K562 (cell line): ENCODE data around the gene ESPN. TPM values are rescaled to one million over a fixed set of nuclear protein-coding genes. Genes with fewer than 3 reads are reported as not detected.

Source experiments
- ATAC-seq: fragments of 200-7000 bp; cut with Tn5 transposase; 3 replicates; pipeline ENCODE4 v1.9.1; 2020; ENCODE audit warnings: moderate library complexity
- BruUV-seq: library from RNA; stranded (reverse); fragments of 400-500 nt; replicated peaks from 2 replicates; lab custom pipeline; 2021; lab: Mats Ljungman, UMichigan
- CTCF ChIA-PET: fragments of 300-600 bp; formaldehyde crosslinking; extraction: SDS; loops from one replicate; lab custom pipeline; 2021; ENCODE audit warnings: low intra/inter-chr PET ratio; lab: Yijun Ruan, JAX
- POLR2A ChIA-PET: fragments of 300-600, 350-650 bp; sonication (Branson Sonifier 250); formaldehyde crosslinking; extraction: SDS; loops from one replicate; lab custom pipeline; 2021; ENCODE audit warnings: antibody characterized with exemption, inconsistent platforms; lab: Yijun Ruan, JAX
- DNase-seq, 4 experiments: peaks; one replicate each; pipeline versions ENCODE4 v3.0.0 to v3.0.0-alpha.2; 2011 to 2018; ENCODE audit warnings: low spot score in 3 of 4, mixed read lengths in 3 of 4; ENCODE audit errors: extremely low read depth in 1 of 4
- FAIRE-seq: peaks from 2 replicates; lab custom pipeline; 2011; peaks lifted over from hg19 to GRCh38; lab: Jason Lieb, UNC
- H2AFZ ChIP-seq: 2 replicates; pipeline ENCODE4 v1.6.0; 2011; ENCODE audit warnings: low read depth, low read length, control low read depth, inconsistent platforms
- H3K27ac ChIP-seq: fragments of 200-600 bp; 3 replicates; pipeline ENCODE4 v1.8.0; 2011; ENCODE audit warnings: low read depth, mild to moderate bottlenecking, control low read depth, inconsistent platforms, low read length, moderate library complexity, mixed read lengths; ENCODE audit errors: extremely low read depth
- H3K27me3 ChIP-seq, 2 experiments: fragments of 300-600 bp in 1 of 2; 2 replicates in 1 of 2; 3 replicates in 1 of 2; pipeline versions ENCODE4 v1.6.0 to v1.8.0; 2011; ENCODE audit warnings: inconsistent platforms in 2 of 2, low read length in 2 of 2, mild to moderate bottlenecking in 1 of 2, mixed read lengths in 1 of 2, moderate library complexity in 1 of 2; ENCODE audit not compliant: control insufficient read depth in 2 of 2, insufficient read depth in 2 of 2
- H3K36me3 ChIP-seq: fragments of 300-600 bp; 3 replicates; pipeline ENCODE4 v1.8.0; 2011; ENCODE audit warnings: mild to moderate bottlenecking, low read length, inconsistent platforms; ENCODE audit not compliant: control insufficient read depth, insufficient read depth
- H3K4me1 ChIP-seq, 2 experiments: fragments of 200-600 bp in 1 of 2; replicated peaks in 1 of 2; 2 replicates in 1 of 2; 3 replicates in 1 of 2; pipeline versions ENCODE4 v1.5.1 to v1.8.0; 2011; ENCODE audit warnings: inconsistent platforms in 2 of 2, low read length in 2 of 2, mild to moderate bottlenecking in 1 of 2, mixed read lengths in 1 of 2, moderate library complexity in 1 of 2; ENCODE audit not compliant: control insufficient read depth in 2 of 2, insufficient read depth in 2 of 2
- H3K4me2 ChIP-seq: 2 replicates; pipeline ENCODE4 v1.6.1; 2011; ENCODE audit warnings: low read length, control low read depth, inconsistent platforms, mixed read lengths; ENCODE audit not compliant: insufficient read depth
- H3K4me3 ChIP-seq: fragments of 200-600 bp; sonication (generic), shearing (Covaris generic); 2 replicates; pipeline ENCODE4 v1.5.1; 2016; ENCODE audit warnings: control low read depth, inconsistent platforms
- H3K79me2 ChIP-seq: fragments of 200-600 bp; 3 replicates; pipeline ENCODE4 v1.8.0; 2011; ENCODE audit warnings: low read length, inconsistent platforms; ENCODE audit not compliant: control insufficient read depth, insufficient read depth
- H3K9ac ChIP-seq, 2 experiments: 2 replicates each; pipeline versions ENCODE4 v1.6.0 to v1.6.1; 2011; ENCODE audit warnings: low read depth in 2 of 2, low read length in 2 of 2, control low read depth in 1 of 2, inconsistent platforms in 1 of 2, mild to moderate bottlenecking in 1 of 2, mixed read lengths in 1 of 2; ENCODE audit not compliant: insufficient read depth in 1 of 2
- H3K9me1 ChIP-seq: one replicate; pipeline ENCODE4 v1.6.0; 2011; ENCODE audit warnings: inconsistent platforms, mild to moderate bottlenecking, low read length, moderate library complexity; ENCODE audit not compliant: control insufficient read depth, insufficient read depth
- H3K9me3 ChIP-seq: replicated peaks from 2 replicates; pipeline ENCODE4 v1.5.1; 2011; ENCODE audit warnings: low read depth, low read length, inconsistent platforms; ENCODE audit not compliant: control insufficient read depth, insufficient read depth
- H4K20me1 ChIP-seq: replicated peaks from 2 replicates; pipeline ENCODE4 v1.6.1; 2011; ENCODE audit warnings: low read length, inconsistent platforms, mixed read lengths; ENCODE audit not compliant: control insufficient read depth, insufficient read depth
- BCOR ChIP-seq: fragments of 450-650 bp; IDR thresholded peaks from 2 replicates; pipeline ENCODE4 v1.6.1; 2016
- CBX3 ChIP-seq, 2 experiments: IDR thresholded peaks; 1 replicate in 1 of 2; 2 replicates in 1 of 2; pipeline ENCODE4 v1.6.1; 2012; ENCODE audit warnings: inconsistent platforms in 2 of 2, low read length in 2 of 2, borderline replicate concordance in 1 of 2, control low read depth in 1 of 2
- KAT7 ChIP-seq: sonication (generic); formaldehyde crosslinking; IDR thresholded peaks from 2 replicates; pipeline ENCODE4 v1.8.0; 2022; ENCODE audit warnings: missing genetic modification reagents, mild to moderate bottlenecking, borderline replicate concordance
- KDM1A ChIP-seq, 2 experiments: fragments of 450-650 bp; IDR thresholded peaks; 2 replicates each; pipeline ENCODE4 v1.6.1; 2016; ENCODE audit warnings: mild to moderate bottlenecking in 2 of 2
- KHSRP ChIP-seq: fragments of 450-650 bp; IDR thresholded peaks from 2 replicates; pipeline ENCODE4 v1.6.1; 2017
- PCBP2 ChIP-seq: fragments of 200-400 bp; formaldehyde crosslinking; IDR thresholded peaks from 2 replicates; pipeline ENCODE4 v1.6.1; 2018; ENCODE audit warnings: low read length, low read depth, mild to moderate bottlenecking, moderate library complexity; ENCODE audit not compliant: poor library complexity, severe bottlenecking
- POLR2AphosphoS2 ChIP-seq: IDR thresholded peaks from 2 replicates; pipeline ENCODE4 v1.6.1; 2012; ENCODE audit warnings: low read length, improper control_type of control experiment
- PTBP1 ChIP-seq: fragments of 200-400 bp; formaldehyde crosslinking; IDR thresholded peaks from 2 replicates; pipeline ENCODE4 v1.6.1; 2017; ENCODE audit warnings: low read depth, low read length
- RBFOX2 ChIP-seq: fragments of 200-400 bp; formaldehyde crosslinking; IDR thresholded peaks from 2 replicates; pipeline ENCODE4 v1.6.1; 2017; ENCODE audit warnings: low read depth, mild to moderate bottlenecking, low read length, moderate library complexity
- SAFB2 ChIP-seq: fragments of 200-400 bp; formaldehyde crosslinking; IDR thresholded peaks from 2 replicates; pipeline ENCODE4 v1.6.1; 2018; ENCODE audit warnings: borderline replicate concordance, low read length, low read depth, moderate library complexity; ENCODE audit not compliant: severe bottlenecking
- TRIM28 ChIP-seq: fragments of 450-650 bp; IDR thresholded peaks from 2 replicates; pipeline ENCODE4 v1.6.1; 2017
- ZKSCAN3 ChIP-seq: fragments of 250-450 bp; sonication (Bioruptor Pico); IDR thresholded peaks from 2 replicates; pipeline ENCODE4 v1.4.0; 2020
- ZNF23 ChIP-seq: fragments of 250-450 bp; sonication (Bioruptor Pico); IDR thresholded peaks from 2 replicates; pipeline ENCODE4 v1.4.0; 2020; ENCODE audit warnings: mild to moderate bottlenecking
- ZNF695 ChIP-seq: fragments of 450-650 bp; formaldehyde crosslinking; IDR thresholded peaks from 2 replicates; pipeline ENCODE4 v1.4.0; 2020; ENCODE audit warnings: mild to moderate bottlenecking, moderate library complexity
- WGBS: fragments of 100-300 bp; shearing (Covaris generic); methylation state at CpG from one replicate; pipeline ENCODE4 v1.1.6; 2016; ENCODE audit warnings: low coverage, mixed read lengths; ENCODE audit not compliant: insufficient coverage; ENCODE audit errors: missing lambda C conversion rate; 5-methylcytosine and 5-hydroxymethylcytosine counted together
- in situ Hi-C: fragments of 300-500 bp; cut with MboI; formaldehyde crosslinking; loops from 4 replicates; pipeline ENCODE4 v1.15.0; 2018; ENCODE audit warnings: inconsistent platforms, mixed read lengths
- intact Hi-C: fragments of 100-400 bp; cut with micrococcal nuclease; formaldehyde crosslinking; loops from 2 replicates; pipeline ENCODE4 v1.14.2; 2022
- polyA plus RNA-seq, 8 experiments: library from polyadenylated mRNA; depleted of rRNA in 4 of 8; stranded (reverse) in 5 of 8; unstranded in 3 of 8; fragments of >200 nt; fragmentation: Nextera tagmentation in 2 of 8; fragmentation: Illumina TruSeq in 1 of 8; extraction: Ambion mirVana in 2 of 8; extraction: Trizol in 1 of 8; gene quantifications; 2 replicates each; pipeline versions ENCODE4 v1.2.1 to v1.2.3, GENCODE V29; 2011 to 2014; ENCODE audit warnings: inconsistent platforms in 1 of 8, missing spikeins in 1 of 8
- total RNA-seq, 7 experiments: library from RNA; depleted of rRNA in 6 of 7; stranded (reverse); fragments of >200 nt in 6 of 7; fragmentation: Illumina TruSeq in 2 of 7; extraction: Trizol in 2 of 7; gene quantifications; 2 replicates each; pipeline versions ENCODE4 v1.2.1 to v1.2.3, GENCODE V29; 2011 to 2021; ENCODE audit warnings: low replicate concordance in 1 of 7
- TF ChIP-seq, protein P1 (sequence below): fragments of 250-450 bp; sonication (Bioruptor Pico); IDR thresholded peaks from 2 replicates; pipeline ENCODE4 v1.8.0; 2021; ENCODE audit warnings: borderline replicate concordance, mild to moderate bottlenecking, moderate library complexity; ENCODE audit not compliant: poor library complexity, severe bottlenecking
- TF ChIP-seq, protein P2 (sequence below): sonication (generic); formaldehyde crosslinking; IDR thresholded peaks from 2 replicates; pipeline ENCODE4 v1.8.0; 2022; ENCODE audit warnings: mild to moderate bottlenecking, missing genetic modification reagents
- TF ChIP-seq, protein P3 (sequence below): sonication (generic); formaldehyde crosslinking; IDR thresholded peaks from 2 replicates; pipeline ENCODE4 v1.9.0; 2022; ENCODE audit warnings: mild to moderate bottlenecking, missing genetic modification reagents
- TF ChIP-seq, protein P4 (sequence below), 2 experiments: fragments of 250-450 bp in 1 of 2; fragments of 450-650 bp in 1 of 2; sonication (Bioruptor Pico) in 1 of 2; IDR thresholded peaks; 2 replicates each; pipeline versions ENCODE4 v1.6.1 to v1.8.0; 2016 to 2021; ENCODE audit warnings: mild to moderate bottlenecking in 2 of 2, moderate library complexity in 2 of 2, missing compliant biosample characterization in 1 of 2, missing genetic modification characterization in 1 of 2

The ESPN gene
- total and polyA plus RNA-seq, 9 of the 15 experiments (the other 6 are each of a cell fraction or from before 2014, with no cell fraction given) = 0.07 to 1.2 (median 0.45) TPM; not detected in 3

DNA sequence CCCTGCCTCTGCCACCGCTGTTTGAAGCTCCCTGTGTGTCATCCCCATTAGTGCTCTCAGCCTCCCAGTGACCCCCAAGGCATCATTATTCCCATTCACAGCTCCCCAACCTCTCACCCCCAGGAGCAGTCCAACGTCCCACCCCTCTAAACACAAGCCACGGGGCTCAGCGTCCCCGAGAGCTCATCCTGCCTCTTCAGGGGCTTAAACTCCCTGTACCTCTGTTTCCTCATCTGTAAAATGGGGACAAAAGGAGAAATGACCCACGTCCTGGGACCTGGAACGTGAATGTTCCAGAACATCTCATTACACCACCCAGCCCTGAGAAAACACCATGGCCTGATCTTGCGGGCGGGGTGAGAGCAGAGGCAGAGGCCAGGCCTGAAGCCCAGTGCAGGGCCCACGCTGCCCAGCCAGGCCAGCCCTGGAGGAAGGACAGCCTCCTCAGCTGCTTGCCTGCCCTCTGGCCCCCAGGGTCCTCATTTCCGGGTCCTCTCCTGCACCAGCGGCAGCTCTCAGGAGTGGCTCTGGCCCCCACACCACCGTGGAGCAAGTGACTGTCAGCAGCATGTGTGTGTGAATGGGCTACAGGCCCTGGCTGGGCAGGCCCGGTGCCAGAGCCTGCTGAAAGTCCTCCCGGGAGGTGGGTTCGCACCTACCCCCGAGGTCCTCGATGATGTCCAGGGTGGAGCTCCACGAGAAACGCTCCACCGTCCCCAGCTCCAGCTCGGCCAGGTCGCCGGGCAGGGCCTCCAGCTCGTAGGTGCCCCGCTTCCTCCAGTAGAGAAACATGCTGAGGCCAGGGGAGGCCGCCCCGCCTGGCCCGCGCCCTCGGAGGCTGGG is 81.0 kb downstream of the ESPN start:
- H3K27ac ChIP-seq = no peak overlapping the region
- H3K79me2 ChIP-seq = no peaks in the 10 kb centered on the region
- no TSS peak for BruUV-seq
- no peaks in the 10 kb centered on the region for H3K9me3 ChIP-seq
- peaks cover 85 to 100% of the 10 kb centered on the region in 2 experiments for H3K27me3 ChIP-seq
- H3K36me3 ChIP-seq = no peaks in the 10 kb centered on the region
- POLR2A ChIA-PET = interaction anchor here (0.6 to 6.1 kb wide), 8 partner anchors 10 to 146 kb away, joined by 3 to 57 read pairs (median 4); partner anchors contain the start of genes NOL9 and TAS1R1
- CTCF ChIA-PET = no interaction called here
- H3K9ac ChIP-seq = peak overlapping the region in 1 of 2 experiments; percentile 62; a peak in 2 of 4 replicates
- DNase-seq (no peak), ATAC-seq (no peak), FAIRE-seq (no peak)
- no peak overlapping the region for H2AFZ ChIP-seq
- in situ Hi-C loops = no loop called here
- peaks cover 40% of the 10 kb centered on the region for H4K20me1 ChIP-seq
- 22% methylated on average over 30 of the region's 31 CpGs for WGBS
- no peak overlapping the region for H3K4me2 ChIP-seq
- H3K9me1 ChIP-seq = no peaks in the 10 kb centered on the region
- intact Hi-C loops = no loop called here
- H3K4me1 ChIP-seq = peaks cover 0 to 55% of the 10 kb centered on the region in 2 experiments; a peak in 2 of 5 replicates
- no peak overlapping the region for H3K4me3 ChIP-seq
- TF ChIP-seq CBX3 (IDR thresholded peaks at IDR 0.05; ENCODE audit: borderline replicate concordance in 1 of 2, low read length in 2 of 2) (no peak), ZNF23 (no peak), KAT7 (CRISPR knock-in tag) (no peak), TRIM28 (no peak), KDM1A (IDR thresholded peaks at IDR 0.05) (peak; percentile 24 to 45; a peak in 2 of 4 replicates), ZKSCAN3 (CRISPR knock-in tag) (no peak), RBFOX2 (0 out of 2 replicates have a peak, but pooled peaks have one; percentile 16), PCBP2 (no peak), SAFB2 (no peak), KHSRP (no peak), BCOR (peak; percentile 65; the same call in 1 of the 2 replicates), PTBP1 (0 out of 2 replicates have a peak, but pooled peaks have one; percentile 58), POLR2AphosphoS2 (no peak), ZNF695 (no peak)
- TF ChIP-seq, protein P1, sequence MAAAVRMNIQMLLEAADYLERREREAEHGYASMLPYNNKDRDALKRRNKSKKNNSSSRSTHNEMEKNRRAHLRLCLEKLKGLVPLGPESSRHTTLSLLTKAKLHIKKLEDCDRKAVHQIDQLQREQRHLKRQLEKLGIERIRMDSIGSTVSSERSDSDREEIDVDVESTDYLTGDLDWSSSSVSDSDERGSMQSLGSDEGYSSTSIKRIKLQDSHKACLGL = no peak
- TF ChIP-seq, protein P2, sequence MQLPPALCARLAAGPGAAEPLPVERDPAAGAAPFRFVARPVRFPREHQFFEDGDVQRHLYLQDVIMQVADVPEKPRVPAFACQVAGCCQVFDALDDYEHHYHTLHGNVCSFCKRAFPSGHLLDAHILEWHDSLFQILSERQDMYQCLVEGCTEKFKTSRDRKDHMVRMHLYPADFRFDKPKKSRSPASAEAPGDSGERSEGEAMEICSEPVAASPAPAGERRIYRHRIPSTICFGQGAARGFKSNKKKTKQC (CRISPR knock-in tag) = no peak
- TF ChIP-seq, protein P3, sequence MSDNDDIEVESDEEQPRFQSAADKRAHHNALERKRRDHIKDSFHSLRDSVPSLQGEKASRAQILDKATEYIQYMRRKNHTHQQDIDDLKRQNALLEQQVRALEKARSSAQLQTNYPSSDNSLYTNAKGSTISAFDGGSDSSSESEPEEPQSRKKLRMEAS (CRISPR knock-in tag) = peak; percentile 17; the same call in 1 of the 2 replicates
- TF ChIP-seq, protein P4, sequence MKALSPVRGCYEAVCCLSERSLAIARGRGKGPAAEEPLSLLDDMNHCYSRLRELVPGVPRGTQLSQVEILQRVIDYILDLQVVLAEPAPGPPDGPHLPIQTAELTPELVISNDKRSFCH (CRISPR knock-in tag; IDR thresholded peaks at IDR 0.05) = no peak
- TF ChIP-seq, protein P4 (tag; IDR thresholded peaks at IDR 0.05) = no peak
